Esophagus muscularis mucosa (tissue), 4 donors: ENCODE results near the gene INTS4.

ENCODE experiments used
- CTCF ChIP-seq, 3 experiments: fragments of 200-600 bp in 2 of 3; fragments of 450-650 bp in 1 of 3; sonication (generic) in 2 of 3; IDR thresholded peaks; one replicate each; pipeline ENCODE4 v1.5.1; 2017 to 2019; ENCODE audit warnings: antibody characterized with exemption in 3 of 3, mild to moderate bottlenecking in 2 of 3, moderate library complexity in 1 of 3
- EP300 ChIP-seq: sonication (generic); formaldehyde crosslinking; IDR thresholded peaks from one replicate; pipeline ENCODE4 v1.6.1; 2017; ENCODE audit warnings: antibody characterized with exemption
- POLR2AphosphoS5 ChIP-seq, 2 donors: sonication (generic); formaldehyde crosslinking; IDR thresholded peaks; one replicate each; pipeline ENCODE4 v1.6.1; 2017; ENCODE audit warnings: antibody characterized with exemption in 2 of 2

GRCh38 chr11:77828926-77829325 is 165.5 kb downstream of the INTS4 start:
- TF ChIP-seq CTCF (IDR thresholded peaks at IDR 0.05) (no peak), POLR2AphosphoS5 (IDR thresholded peaks at IDR 0.05) (no peak), EP300 (no peak)
